ENCODE results near the gene UBASH3B.
"Not testable (repeated sequence)": the region's sequence is repeated elsewhere in the genome, so short reads cannot be mapped to it uniquely, and the experiment has no call there.

The UBASH3B gene

DNA sequence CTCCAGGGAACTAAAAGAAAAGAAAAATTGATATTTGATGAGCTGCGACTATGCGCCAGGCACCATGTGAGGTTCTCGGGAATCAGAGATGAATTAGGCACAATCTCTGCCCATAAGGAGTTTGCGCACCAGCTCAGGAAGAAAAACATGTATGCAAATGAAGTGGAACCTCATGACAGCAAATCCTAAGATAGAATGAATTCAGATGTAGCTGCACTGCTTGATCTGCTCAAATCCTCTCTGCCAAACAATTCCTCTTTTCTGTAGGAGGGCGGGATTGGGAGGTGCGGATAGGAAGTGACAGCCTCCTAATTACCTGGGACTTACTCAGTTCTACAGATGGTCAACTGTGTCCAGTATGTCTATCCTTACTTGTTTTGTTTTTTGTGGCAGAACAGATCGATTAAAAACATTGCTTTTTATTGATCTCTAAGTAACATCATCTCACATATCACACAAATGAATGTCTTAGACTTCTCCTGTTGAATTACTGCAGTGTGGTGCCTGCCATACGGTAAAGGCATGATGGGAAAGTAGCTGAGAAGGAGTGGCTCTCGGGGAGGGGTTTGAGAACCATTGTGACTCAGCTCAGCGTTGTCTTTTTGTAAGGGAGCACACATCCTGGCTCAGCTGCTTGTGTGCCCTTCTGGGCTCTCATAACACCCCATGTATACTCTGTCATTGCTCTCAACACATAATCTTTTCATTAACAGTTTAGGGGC is 196.7 kb downstream of the UBASH3B start:
- DNase-seq (ENCODE audit: low spot score) = no peak

DNA sequence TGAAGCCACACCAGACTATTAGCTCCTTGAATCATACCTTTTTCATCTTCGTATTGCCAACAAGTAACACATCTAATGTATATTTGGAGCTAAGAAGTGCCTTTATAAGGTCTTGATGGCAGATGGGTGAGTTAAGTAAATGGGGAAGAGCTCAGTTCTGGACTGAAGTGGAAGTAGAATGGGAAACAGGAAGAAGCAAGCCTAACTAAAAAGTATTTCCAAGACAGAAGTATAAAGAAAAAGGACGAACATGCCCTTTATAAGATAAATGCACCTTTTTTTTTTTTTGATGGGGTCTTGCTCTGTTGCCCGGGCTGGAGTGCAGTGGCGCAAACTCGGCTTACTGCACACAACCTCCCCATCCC is 197.3 kb downstream of the UBASH3B start:
- DNase-seq (ENCODE audit: low spot score) = no peak

DNA sequence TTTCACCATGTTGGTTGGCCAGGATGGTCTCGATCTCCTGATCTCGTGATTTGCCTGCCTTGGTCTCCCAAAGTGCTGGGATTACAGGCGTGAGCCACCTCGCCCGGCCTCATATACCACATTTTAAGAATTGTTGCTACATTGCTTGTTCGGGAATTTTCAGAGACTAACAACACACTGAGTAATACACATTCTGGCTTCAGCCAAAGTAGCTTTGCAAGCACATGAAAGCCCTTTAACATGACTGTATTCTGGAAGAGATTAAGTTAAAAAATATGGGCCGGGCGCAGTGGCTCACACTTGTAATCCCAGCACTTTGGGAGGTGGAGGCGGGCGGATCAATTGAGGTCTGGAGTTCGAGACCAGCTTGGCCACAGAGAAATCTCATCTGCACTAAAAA is 197.7 kb downstream of the UBASH3B start:
- DNase-seq (ENCODE audit: low spot score) = no peak

DNA sequence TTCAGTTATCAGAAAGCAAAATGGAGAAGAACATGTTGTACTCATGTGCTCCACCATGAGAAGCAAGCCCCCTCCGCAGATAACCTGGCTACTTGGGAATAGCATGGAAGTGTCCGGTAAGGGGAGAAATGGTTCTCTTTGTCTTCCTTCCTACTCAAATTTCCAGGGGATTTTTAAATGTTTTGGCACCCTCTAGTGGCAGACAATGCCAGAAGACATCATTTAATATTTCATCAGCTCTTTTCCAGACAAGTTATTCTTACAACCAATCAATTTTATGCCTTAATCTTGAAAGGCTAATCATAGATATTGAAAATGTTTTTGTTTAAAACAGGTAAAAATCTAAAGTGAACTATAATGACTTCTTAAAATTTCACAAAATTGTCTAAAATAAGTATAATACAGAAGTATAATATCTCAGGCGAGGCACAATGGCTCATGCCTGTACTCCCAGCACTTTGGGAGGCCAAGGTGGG is 198.5 kb downstream of the UBASH3B start:
- DNase-seq (ENCODE audit: low spot score) = peak; percentile 63

DNA sequence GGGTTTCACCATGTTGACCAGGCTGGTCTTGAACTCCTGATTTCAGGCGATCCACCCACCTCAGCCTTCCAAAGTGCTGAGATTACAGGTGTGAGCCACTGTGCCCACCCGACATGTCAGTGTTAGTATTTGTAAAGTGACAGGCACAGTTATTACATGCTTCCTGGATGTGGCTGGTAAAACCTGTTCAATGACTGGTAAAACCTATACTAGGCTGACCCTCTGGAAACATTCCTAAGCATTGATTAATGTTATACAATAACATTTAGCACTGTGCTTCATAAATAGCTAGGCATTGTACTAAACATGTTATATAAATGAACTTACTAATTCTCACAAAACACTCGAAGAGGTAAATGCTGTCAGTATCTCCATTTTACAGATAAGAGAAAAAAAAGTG is 206.1 kb downstream of the UBASH3B start:
- no peak for DNase-seq (ENCODE audit: low spot score)

DNA sequence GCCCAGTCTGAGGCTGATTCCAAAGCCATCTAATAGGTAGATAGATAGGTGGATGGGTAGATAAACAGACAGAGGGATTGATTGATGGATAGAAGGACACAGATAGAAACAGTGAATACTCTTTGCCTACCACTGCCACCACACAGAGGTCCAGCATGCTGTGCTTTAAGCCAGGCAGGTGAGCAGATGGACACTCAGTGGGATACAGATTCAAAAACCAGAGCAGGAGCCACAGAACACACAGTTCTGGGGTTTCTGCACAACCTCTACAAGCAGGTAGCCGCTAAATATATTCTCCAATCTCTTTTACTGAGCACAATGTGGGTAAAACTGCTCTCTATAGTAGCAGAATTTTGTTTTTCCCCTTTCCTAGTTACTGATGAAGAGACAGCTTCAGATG is 206.6 kb downstream of the UBASH3B start:
- DNase-seq (ENCODE audit: low spot score) = no peak

DNA sequence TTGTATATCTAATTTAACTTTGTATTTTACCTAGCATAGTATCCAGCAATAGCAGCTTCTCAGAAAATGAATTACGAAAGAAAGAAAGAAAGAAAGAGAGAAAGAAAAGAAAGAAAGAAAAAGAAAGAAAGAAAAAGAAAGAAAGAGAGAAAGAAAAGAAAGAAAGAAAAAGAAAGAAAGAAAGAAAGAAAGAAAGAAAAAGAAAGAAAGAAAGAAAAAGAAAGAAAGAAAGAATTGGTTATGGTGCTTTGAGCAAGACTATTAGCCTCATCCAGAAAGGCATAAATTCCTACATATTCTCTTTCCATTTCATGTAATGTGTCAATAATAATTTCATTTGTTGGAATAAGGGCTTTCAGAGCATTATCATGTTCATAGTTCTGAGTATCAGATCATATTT is 207.6 kb downstream of the UBASH3B start:
- not testable (repeated sequence) for DNase-seq (ENCODE audit: low spot score)

DNA sequence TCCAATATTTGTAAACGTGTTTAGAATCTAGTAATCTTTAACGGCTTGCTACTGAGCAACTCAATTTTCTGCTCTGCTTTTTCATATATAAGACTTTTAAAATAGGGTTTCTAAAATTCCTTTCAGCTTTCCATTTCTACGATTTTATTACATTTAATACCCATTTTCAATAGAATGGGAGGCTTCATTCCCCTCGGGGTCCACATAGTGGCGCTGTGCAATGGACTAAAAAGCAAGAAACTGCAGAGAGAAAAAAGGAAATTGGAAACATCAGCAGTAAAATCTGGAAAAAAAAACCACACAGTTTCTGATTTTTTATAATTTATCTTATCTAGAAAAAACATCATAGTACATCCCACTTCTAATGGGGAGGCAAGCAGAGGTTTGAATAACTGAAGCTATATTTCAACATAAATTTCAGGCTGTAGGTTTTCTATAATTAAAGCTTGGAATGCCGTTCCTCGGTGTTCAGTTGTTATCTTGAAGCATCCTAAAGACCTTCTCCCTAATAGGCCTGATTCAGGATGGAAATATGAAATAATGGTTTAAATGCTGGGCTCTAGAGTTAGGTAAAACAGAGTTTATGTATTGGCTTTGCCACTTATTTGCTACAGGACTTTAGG is 208.3 kb downstream of the UBASH3B start:
- DNase-seq (ENCODE audit: low spot score) = peak; percentile 38
